GM21447 (cell line): ENCODE results near the gene TCHP.
A peak's percentile ranks its signal among the peaks of the same experiment; 100 is the strongest.
"Not testable (repeated sequence)": the region's sequence is repeated elsewhere in the genome, so short reads cannot be mapped to it uniquely, and the experiment has no call there.

ENCODE experiments used
- ATAC-seq: cut with Tn5 transposase; IDR thresholded peaks from one replicate; pipeline ENCODE4 v1.9.1; 2021; ENCODE audit not compliant: unreplicated experiment

TCHP gene

GRCh38 chr12:109899783-109900751, at the start of gene TCHP:
Gene TCHP (plus strand): TSS chr12:109900274. CDS start chr12:109903027, 2,753 bp downstream.
- ATAC-seq = peak; percentile 79

GRCh38 chr12:109850518-109850917, 49.6 kb upstream of the TCHP start:
- not testable (repeated sequence) for ATAC-seq

GRCh38 chr12:109855377-109855776, 44.7 kb upstream of the TCHP start:
- ATAC-seq = no peak

GRCh38 chr12:109857715-109858114, 42.4 kb upstream of the TCHP start:
- ATAC-seq = no peak

GRCh38 chr12:109858764-109859163, 41.3 kb upstream of the TCHP start:
- no peak for ATAC-seq

GRCh38 chr12:109860977-109861376, 39.1 kb upstream of the TCHP start:
- ATAC-seq = no peak

- no peak for ATAC-seq
These were observed 38.3 kb upstream of the TCHP start for GRCh38 chr12:109861689-109862314.

- ATAC-seq = not testable (repeated sequence)
These were observed 37.6 kb upstream of the TCHP start for GRCh38 chr12:109862491-109862890.

GRCh38 chr12:109863847-109864712, 36.0 kb upstream of the TCHP start:
- no peak for ATAC-seq

GRCh38 chr12:109864916-109865315, 35.2 kb upstream of the TCHP start:
- no peak for ATAC-seq

GRCh38 chr12:109868182-109869051, 31.7 kb upstream of the TCHP start:
- ATAC-seq = no peak

- ATAC-seq = no peak
These were observed 29.4 kb upstream of the TCHP start for GRCh38 chr12:109870648-109871047.

GRCh38 chr12:109871668-109872314, 28.3 kb upstream of the TCHP start:
- ATAC-seq = no peak

- ATAC-seq = no peak
These were observed 26.4 kb upstream of the TCHP start for GRCh38 chr12:109873653-109874052.

GRCh38 chr12:109875572-109876131, 24.4 kb upstream of the TCHP start:
- no peak for ATAC-seq

- ATAC-seq = no peak
These were observed 23.7 kb upstream of the TCHP start for GRCh38 chr12:109876406-109876805.

GRCh38 chr12:109877504-109878246, 22.4 kb upstream of the TCHP start:
- no peak for ATAC-seq

- no peak for ATAC-seq
These were observed 21.8 kb upstream of the TCHP start for GRCh38 chr12:109878247-109878625.

- no peak for ATAC-seq
These were observed 21.3 kb upstream of the TCHP start for GRCh38 chr12:109878749-109879148.
